ENCODE measurements around the gene AUP1. TPM values are rescaled to one million over a fixed set of nuclear protein-coding genes. Genes with fewer than 3 reads are reported as not detected.

Gene AUP1
- total RNA-seq, 1 donor from 2014 or later = 120 TPM

DNA sequence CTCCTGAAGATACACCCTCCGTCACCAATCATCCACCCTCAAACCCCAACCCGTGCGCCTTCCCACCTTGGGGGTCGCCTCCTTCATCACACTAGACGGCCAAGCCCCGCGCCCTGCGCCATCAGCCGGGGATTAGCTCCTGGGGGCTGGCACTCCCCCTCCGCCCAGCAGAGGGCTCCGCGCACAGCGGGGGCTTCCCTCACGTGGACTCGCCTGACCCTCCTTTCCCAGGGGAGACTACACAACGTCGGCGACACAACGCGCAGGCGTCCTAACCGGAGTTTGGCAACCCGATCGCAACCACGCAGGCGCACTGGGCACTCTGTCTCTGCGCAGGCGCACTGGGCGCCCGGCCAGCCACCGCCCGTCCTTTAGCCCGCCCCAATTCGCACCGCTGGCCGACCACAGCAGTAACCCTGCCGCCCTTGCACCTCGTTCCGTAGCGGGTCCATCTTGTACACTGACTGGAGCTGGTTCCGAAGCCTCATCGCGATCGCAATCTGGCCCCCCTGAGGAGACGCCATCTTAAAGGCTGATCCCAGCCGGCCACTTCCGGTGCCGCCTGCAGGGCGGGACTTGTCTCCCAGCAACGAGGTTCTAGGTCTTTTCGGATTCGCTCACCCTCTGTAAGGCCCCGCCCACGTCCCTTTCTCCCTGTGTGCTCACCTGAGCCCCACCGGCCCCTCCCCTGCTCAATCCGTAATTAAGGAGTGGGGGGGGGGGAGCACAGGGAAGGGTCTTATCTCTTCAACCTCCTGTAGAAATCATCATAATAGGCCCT is 22.2 kb downstream of the AUP1 start, which contains the start of gene PCGF1:
PCGF1 (minus strand) TSS at position 551 of the 781 bp plus-strand sequence; CDS start at position 524, 27 bp downstream.
- intact Hi-C loops (cut with DNase I) = loop anchor here (1.0 to 5.0 kb wide), 7 partner anchors 22 to 330 kb away; partner anchors contain the start of genes AUP1, DOK1, HTRA2 and INO80B

DNA sequence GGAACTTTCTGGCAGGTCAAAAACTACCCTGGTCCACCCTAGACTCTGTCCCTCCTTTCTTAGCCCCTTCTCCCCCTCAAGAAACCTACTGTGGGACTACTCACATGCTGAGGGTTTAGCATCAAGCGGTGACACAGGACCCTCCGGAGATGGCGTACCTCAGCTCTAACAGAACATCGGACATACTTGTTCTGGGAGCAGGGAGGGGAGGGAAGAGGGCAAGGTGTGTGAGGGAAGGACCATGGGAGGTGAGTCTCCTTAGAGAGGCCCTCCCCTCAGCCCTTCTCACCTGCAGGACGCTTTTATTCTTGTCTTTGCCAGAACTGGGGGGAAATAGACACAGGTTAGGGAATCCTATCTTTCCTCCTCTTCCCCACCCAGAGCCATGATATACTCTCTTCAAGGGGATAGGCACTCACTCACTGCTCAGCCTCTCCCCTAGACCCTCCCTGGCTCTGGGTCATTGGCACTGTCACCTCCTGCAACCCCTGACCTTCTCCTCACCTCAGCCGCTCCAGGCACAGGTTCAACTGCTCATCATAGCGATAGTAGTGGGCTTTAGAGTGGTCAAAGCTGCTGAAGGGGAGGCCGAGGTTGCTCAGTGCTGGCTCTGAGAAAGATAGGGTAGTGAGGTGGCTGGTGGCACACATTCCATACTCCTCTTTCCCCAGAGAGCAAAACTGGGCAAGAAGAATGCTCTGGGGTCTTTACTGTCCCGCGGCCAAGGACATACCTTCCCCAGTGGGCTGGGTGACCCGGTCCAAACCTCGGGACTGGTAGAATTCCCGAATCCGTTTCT is 23.9 kb downstream of the AUP1 start:
- H3K27me3 ChIP-seq = no peaks in the 10 kb centered on the region
- H3K36me3 ChIP-seq = peaks cover 7 to 14% of the 10 kb centered on the region in 2 donors
- H3K4me3 ChIP-seq = no peak overlapping the region
- DNase-seq (ENCODE audit: low spot score in 2 of 2) = no peak
- intact Hi-C loops (cut with DNase I) = loop anchor here (2.0 to 5.0 kb wide), 2 partner anchors 51 to 332 kb away; partner anchors contain the start of gene INO80B
- H3K27ac ChIP-seq = no peak overlapping the region
- H3K9me3 ChIP-seq = no peaks in the 10 kb centered on the region
- TF ChIP-seq, protein P1, sequence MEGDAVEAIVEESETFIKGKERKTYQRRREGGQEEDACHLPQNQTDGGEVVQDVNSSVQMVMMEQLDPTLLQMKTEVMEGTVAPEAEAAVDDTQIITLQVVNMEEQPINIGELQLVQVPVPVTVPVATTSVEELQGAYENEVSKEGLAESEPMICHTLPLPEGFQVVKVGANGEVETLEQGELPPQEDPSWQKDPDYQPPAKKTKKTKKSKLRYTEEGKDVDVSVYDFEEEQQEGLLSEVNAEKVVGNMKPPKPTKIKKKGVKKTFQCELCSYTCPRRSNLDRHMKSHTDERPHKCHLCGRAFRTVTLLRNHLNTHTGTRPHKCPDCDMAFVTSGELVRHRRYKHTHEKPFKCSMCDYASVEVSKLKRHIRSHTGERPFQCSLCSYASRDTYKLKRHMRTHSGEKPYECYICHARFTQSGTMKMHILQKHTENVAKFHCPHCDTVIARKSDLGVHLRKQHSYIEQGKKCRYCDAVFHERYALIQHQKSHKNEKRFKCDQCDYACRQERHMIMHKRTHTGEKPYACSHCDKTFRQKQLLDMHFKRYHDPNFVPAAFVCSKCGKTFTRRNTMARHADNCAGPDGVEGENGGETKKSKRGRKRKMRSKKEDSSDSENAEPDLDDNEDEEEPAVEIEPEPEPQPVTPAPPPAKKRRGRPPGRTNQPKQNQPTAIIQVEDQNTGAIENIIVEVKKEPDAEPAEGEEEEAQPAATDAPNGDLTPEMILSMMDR (IDR thresholded peaks at IDR 0.05) = no peak
- H3K4me1 ChIP-seq = peaks cover 3 to 24% of the 10 kb centered on the region in 2 donors

More for the DNA sequence above, 22.2 kb downstream of the AUP1 start, which contains the start of gene PCGF1:
- peak within 1 kb of the TSS; percentile 99 for H3K27ac ChIP-seq
- DNase-seq (ENCODE audit: low spot score in 2 of 2) = peak; percentile 97 to 99
- no peaks in the 10 kb centered on the region for H3K27me3 ChIP-seq
- H3K4me3 ChIP-seq = peak within 1 kb of the TSS; percentile 76 to 78
- no peaks in the 10 kb centered on the region for H3K9me3 ChIP-seq
- TF ChIP-seq, protein P1 (IDR thresholded peaks at IDR 0.05) = peak in 2 of 3 experiments; percentile 19 to 27
- H3K4me1 ChIP-seq = peaks cover 3 to 24% of the 10 kb centered on the region in 2 donors
- peaks cover 7 to 14% of the 10 kb centered on the region in 2 donors for H3K36me3 ChIP-seq

DNA sequence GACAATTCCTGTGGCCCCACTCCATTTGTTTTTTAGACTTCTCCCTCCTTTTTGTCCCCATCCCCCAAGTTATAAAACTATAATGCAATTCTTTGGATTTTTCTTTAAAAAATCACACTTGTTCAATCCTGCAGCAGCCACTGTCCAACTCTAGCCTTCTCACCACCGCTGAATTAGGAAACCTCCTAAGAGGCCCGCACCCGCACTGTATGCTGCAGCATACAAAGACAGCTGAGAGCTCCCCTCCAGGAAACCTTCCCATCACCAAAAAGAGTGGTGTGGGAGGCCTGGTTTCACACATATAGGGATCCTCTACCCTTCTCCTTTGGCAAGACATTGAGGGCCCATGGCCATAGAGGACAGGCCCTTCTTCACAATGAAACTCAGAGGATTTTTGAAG is 24.9 kb downstream of the AUP1 start:
- Histone ChIP-seq H3K36me3 (peaks cover 7 to 14% of the 10 kb centered on the region in 2 donors), H3K27me3 (no peaks in the 10 kb centered on the region), H3K27ac (no peak overlapping the region), H3K9me3 (no peaks in the 10 kb centered on the region), H3K4me1 (peaks cover 3 to 24% of the 10 kb centered on the region in 2 donors), H3K4me3 (no peak overlapping the region)
- intact Hi-C loops (cut with DNase I) = no loop called here
- TF ChIP-seq, protein P1 (IDR thresholded peaks at IDR 0.05) = no peak
- no peak for DNase-seq (ENCODE audit: low spot score in 2 of 2)

DNA sequence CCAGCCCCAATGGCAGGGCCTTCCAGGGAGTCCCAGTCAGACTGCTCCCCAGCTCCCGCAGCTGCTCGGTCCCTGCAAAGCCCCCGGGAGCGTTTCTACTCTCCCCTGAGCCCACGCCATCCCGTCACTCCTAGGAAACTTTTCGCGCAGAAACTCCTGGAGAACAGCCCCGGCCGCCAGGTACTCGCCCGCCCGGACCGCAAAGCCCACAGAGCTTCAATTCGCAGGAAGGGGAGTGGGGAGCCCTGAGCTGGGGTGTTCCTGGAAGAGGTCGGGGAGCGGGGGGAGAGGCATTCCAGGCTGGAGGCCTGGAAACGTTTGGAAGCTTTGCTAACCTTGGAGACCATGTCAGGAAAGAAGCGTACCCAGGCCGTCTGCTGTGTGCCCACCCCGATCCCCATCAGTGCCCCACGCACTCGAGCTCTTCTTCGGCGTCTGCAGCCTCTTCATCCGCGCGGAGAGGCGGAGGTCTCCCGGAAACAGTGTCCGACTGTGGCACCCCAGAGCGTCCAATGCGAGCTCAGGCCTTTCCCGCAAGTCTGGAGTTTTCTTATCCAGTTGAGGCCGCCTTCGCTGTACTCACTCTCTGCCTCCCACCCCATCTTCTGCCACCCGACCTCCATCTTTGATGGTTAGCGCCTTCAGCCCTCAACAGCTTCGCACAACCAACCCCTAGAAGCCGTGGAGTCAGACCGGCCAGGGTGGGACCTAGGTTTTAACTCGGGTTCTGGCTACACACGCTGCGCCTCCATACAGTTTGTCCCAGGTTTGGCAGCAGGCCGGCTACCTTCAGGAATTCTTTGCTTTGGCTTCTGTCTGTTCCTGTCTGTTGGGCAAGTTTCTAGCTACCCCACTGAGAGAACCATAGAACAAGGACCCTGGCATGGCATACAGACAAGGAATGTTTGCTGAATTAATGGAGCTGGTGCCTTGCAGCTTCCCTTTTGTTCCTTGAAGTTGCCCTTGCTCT is 25.7 kb downstream of the AUP1 start:
- Histone ChIP-seq H3K27ac (peak overlapping the region in 1 of 2 donors; percentile 61), H3K4me1 (peaks cover 3 to 29% of the 10 kb centered on the region in 2 donors), H3K27me3 (peaks cover 4% of the 10 kb centered on the region), H3K9me3 (no peaks in the 10 kb centered on the region), H3K36me3 (peaks cover 7 to 14% of the 10 kb centered on the region in 2 donors), H3K4me3 (peak overlapping the region; percentile 54 to 68)
- TF ChIP-seq, protein P1 (IDR thresholded peaks at IDR 0.05) = no peak
- no peak for DNase-seq (ENCODE audit: low spot score in 2 of 2)
- intact Hi-C loops (cut with DNase I) = no loop called here
